HG02870 (cell line): Measurements from ENCODE around the gene PPAT.
"Not testable (repeated sequence)": the region's sequence is repeated elsewhere in the genome, so short reads cannot be mapped to it uniquely, and the experiment has no call there.

Source experiments
- ATAC-seq: cut with Tn5 transposase; IDR thresholded peaks from one replicate; pipeline ENCODE4 v1.9.1; 2021; ENCODE audit warnings: mild to moderate bottlenecking, moderate library complexity; ENCODE audit not compliant: unreplicated experiment

Gene PPAT

DNA sequence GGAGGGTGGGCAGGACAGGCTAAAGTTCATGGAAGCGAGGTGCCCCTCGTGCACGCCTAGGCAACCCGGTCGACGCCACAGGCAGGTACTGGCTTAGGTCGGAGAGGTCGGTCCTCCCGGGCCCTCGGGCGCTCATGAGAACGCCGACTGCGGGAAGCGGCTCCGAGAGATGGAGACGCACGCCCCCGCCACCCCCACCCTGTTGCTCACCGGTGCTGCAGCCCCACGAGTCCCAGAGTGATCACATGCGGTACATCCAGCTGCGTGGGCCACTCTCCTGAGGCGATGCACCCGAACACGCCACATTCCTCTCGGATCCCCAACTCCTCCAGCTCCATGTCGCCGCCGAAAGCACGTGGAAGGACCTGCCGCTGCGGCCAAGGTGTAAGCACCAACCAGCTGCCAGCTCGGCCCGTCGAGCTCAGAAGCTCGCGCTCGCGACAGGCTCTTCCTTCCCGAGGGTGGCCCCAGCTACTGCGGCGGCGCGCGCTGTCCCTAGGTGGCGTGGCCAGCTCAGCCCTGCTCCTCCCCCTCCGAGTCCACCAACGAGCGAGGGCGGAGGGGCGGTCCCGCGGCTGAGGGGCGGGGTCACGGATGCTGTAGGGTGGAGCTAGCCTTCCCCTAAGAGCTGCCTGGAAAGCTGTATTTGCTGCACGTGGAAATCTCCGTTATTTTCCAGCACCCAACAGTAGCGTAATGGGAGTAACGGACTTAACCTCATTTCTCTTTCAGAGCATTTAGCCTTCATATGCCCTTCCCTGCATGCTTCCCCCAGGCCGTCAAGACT is at the start of gene PPAT:
PPAT (minus strand) TSS at position 476 of the 787 bp plus-strand sequence; CDS start at position 338, 138 bp downstream.
- peak; percentile 76 for ATAC-seq

DNA sequence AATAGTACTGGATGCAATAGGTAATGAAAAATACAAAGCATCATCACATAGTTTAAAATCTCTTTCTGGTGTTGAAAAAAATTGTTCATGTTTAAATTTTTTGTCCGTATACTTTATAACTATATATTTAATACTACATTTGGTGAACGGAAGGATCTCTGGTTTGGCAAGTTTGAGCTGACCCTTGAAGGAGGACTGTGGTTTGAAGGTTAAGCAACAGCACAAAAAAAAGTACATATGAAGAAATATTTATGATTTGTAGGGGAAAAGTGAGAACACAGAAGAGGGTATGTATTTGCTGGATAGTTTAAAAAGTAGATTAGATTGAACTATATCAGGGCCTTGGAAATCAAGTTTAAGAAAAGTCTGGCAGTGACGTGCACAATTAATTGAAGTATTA is 45.3 kb upstream of the PPAT start:
- no peak for ATAC-seq

DNA sequence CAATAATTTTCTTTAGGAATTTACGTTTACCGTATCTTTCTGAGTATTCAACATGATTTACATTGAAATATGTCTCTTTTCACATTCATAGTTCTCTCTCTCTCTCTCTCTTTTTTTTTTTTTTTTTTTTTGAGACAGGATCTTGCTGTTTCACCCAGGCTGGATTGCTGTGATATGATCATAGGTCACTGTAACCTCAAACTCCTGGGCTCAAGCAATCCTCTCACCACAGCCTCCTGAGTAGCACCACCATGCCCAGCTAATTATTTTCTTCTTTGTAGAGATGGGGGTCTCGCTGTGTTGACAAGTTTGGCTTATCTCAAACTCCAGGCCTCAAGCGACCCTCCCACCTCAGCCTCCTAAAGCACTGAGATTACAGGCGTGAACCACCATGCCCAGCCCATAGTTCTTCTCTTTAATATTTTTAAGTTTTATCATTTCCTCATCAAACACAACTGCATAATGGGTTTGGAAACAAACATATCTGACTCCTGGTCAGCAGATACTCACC is 41.8 kb upstream of the PPAT start:
- no peak for ATAC-seq

DNA sequence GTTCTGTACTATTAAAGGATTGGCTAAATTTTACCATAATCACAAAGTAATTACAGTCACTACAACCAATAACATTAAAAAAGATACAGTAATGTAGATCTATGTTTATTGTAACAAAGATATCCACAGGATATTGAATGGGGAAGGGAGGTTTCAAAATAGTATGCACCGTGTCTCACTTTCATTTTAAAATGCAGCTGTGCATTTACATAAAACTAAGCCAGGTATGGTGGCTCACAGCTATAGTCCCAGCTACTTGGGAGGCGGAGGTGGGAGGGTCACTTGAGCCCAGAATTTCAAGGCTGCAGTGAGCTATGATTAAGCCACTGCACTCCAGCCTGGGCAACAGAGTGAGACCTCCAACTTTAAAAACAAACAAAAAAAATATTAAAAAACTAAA is 40.5 kb upstream of the PPAT start:
- ATAC-seq: peak; percentile 95

DNA sequence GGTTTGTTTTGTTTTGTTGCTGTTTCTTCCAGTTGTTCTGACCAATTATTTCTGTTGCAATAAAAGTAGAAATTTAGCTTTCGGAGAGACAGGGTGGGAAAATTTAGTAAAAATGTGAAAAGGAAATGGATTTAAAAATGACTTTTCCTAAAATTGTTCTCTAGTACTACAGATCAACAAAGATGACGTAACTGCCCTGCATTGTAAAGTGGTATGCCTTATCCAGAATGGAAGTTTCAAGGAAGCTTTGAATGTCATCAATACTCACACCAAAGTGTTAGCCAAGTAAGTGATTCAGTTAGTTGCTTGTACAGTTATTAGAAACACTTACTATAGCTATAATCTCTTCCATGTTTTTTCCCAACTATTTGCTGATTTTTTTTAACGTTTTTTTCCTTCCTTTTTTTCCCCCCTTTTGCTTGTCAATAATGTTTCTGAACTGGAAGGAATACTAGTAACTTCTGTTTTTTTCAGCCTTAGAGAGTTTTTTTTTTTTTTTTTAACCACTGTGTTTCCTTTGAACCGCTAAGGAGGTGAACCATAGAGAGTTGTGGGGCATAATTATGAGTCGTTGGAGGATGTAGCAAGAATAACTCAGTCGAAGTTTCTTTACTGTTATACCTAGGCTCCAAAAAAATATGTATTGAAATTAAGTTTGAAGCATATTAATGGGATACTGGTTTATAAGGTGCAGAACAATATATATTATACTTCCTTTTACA is 34.2 kb upstream of the PPAT start:
- no peak for ATAC-seq

DNA sequence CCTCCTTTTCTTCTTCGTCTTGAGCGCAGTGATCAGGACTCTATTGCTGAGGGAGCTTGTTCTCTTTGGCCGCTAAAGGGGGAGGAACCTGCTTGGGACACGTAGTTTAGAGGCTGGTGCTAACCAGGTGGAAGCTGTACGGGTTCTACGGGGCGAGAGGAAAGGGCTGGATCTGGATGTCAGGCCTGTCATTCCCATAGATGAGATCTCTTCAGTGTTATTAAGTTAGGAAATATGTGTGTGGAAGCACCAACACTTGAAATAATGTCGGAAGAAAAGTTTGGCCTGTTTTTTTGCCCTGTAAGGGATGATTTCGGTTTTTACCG is 32.6 kb upstream of the PPAT start:
- peak; percentile 48 for ATAC-seq

DNA sequence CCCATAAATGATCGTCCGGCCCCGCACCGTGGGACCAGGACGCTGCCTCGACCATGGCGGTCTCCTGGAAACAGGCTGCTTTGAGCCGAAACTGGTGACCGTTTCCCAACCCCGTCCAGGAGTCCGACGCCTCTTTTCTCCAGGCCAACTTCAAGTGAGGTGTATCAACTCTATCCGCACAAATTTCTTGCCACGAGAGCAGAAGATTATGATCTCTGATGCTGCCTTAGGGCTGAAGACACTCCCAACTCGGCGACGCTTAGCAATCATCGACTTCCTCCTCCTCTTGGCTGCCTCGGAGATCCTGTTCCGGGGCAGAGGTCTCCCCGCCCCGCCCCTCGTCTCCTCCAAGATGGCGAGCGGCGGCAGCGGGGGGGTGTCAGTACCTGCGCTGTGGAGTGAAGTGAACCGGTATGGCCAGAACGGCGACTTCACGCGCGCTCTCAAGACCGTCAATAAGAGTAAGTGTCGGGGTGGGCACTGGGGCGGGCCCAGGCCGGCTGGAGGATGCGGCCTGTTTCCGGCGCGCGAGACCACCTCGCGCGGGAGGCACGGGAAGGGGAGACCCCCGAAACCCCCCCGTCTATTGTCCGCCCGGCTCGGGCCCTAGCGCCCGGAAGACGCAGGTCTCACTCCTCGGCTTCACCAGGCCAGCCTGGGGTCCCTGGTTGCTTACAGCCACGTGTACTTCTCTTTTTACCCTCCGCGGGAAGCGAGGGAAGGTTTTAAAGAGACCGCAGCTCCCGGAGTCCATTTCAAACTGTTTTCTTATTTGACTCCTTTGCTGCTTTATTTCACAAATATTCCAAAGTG is 32.1 kb upstream of the PPAT start, which contains the start of gene SRP72:
SRP72 (plus strand) TSS at position 334 of the 813 bp plus-strand sequence; CDS start at position 353, 19 bp downstream.
- ATAC-seq: peak; percentile 88

DNA sequence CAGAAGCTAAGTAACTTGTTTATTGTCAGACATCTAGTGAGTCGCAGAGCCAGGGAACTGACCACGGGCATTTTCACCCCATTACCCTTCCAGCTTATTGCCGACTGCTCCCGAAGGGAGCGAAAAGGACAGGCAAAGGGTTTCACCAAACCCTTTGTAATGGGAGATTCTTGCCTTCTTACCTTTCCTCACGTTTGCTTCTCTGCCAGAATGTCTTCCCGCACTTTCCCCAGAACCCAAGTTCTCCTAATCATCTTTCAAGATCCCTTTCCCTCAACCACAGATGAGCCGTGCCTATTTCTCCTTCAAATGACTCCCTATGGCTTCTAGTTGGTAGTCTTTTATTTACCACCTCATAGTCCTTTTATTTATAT is 31.5 kb upstream of the PPAT start:
- ATAC-seq: no peak

DNA sequence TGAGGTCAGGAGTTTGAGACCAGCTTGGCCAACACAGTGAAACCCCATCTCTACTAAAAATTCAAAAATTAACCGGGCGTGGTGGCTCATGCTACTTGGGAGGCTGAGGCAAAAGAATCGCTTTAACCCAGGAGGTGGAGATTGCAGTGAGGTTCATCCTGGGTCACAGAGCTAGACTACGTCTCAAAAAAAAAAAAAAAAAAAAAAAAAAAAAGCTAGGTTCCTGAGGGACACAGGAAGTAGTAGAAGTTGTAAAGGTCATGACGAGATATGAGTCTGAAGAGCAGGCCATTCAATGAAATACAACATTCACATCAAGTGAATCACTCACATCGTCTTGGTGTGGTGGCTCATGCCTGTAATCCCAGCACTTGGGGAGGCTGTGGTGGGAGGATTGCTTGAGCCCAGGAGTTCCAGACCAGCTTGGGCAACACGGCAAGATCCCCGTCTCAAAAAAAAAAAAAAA is 30.9 kb upstream of the PPAT start:
- ATAC-seq: not testable (repeated sequence)

DNA sequence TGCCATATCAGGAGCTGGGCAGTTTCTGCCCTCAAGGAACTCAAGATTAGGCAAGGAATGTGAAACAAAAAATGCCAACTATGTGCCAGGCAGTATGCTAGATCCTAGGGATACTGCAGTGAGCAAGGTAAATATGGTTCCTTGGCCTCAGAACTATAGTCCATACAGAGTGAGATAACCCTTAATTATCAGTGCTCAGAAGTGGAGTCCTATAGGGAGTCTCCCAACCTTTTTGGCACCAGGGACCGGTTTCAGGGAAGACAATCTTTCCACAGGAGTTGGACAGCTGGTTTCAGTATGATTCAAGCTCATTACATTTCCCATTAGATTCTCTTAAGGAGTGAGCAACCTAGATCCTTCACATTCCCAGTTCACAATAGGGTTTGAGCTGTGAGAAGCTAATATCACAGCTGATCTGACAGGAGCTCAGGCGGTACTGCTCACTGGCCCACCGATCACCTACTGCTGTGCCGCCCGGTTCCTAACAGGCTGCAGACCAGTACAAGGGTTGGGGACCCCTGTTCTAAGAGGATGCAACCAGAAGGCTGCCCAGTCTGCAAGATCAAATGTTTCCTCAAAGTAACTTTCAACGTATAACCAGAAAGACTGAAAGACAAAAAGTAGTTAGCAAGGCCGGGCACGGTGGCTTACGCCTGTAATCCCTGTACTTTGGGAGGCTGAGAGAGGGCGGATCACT is 30.3 kb upstream of the PPAT start:
- ATAC-seq: no peak

DNA sequence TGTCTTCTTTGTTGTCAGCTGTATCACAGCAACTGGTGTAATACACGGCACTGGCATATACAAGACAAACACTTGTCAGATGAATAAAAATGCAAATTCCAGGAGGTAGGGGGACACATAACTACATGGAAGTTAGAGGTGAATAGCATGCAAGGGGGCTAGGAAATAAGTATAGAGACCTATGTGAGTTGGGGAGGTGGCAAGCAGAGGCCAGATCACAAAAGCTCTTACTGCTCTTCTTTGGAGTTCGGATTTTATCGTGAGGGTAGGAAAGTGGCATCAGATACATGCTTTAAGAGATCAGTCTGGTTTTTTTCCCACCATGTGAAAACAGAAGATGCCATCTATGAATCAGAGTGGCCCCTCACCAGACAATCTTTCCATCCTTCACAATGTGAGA is 29.2 kb upstream of the PPAT start:
- no peak for ATAC-seq

DNA sequence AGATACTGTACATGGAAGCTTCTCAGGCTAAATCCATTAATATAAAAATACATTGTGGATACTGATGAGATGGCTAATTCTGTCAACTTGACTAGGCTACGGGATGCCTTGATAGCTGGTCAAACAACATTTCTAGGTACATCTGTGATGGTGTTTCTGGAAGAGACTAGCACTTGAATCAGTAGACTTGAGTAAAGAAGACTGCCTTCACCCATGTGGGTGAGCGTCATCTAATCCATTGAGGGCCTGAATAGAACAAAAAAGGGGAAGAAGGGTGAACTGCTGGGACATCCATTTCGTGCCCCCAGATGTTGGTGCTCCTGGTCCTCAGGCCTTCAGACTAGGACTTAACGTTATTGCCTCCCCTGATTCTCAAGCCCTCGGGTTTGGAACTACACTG is 28.3 kb upstream of the PPAT start:
- ATAC-seq: no peak

DNA sequence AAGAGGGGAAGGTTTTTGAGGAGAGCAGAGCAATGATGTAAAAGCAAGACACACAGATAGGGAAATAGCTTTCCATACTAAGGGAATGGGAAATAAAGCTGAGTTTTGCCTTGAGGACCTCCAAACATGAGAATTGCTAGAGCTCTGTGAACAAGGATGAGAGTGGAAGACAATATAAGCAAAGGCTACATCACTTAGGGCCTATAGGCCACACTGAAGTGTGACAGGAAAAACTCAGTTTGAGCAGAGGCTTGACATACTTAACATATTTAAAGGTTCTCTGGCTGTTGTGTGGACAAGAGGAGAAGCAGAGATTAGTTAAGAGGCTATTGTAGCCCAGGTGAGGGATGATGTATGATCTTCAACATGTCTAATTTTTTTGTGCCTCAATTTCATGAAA is 26.7 kb upstream of the PPAT start:
- no peak for ATAC-seq

DNA sequence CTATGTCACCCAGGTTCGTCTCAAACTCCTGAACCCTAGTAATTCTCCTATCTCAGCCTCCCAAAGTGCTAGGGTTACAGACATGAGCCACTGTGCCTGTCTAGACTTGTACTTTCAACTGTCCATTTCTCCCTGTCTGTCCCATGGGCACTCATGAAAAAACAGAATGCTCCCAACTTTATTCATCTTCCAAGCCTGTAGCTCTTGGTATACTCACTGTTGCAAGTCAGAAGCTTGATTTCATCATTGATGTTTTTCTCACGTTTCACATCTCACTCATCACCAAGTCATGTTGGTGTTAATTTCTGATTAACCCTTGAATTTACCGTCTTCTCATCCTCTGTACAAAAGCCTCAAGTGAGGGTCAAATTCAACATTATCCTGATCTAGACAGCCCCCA is 24.7 kb upstream of the PPAT start:
- ATAC-seq: no peak

DNA sequence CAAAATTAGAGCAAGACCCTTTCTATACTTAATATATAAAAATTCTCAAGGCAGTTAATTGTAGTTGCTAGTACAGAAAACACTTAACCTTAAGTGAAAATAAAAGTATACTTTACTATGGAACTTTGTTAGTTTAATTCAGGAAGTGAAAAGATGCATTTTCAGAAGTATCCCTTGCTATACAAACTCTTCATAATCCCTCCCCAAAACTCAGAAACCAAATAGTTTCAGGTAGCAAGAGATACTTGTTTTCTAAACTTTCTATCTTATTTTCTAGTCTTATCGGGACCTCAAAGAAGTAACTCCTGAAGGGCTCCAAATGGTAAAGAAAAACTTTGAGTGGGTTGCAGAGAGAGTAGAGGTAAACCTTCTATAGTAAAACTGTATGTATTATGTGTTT is 14.9 kb upstream of the PPAT start:
- no peak for ATAC-seq

DNA sequence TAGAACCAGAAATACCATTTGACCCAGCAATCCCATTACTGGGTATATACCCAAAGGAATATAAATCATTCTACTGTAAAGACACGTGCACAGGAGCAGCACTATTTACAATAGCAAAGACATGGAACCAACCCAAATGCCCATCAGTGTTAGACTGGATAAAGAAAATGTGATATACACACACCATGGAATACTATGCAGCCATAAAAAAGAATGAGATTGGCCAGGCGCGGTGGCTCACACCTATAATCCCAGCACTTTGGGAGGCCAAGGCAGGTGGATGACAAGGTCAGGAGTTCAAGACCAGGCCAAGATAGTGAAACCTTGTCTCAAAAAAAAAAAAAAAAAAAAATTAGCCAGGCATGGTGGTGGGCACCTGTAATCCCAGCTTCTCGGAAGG is 14.1 kb upstream of the PPAT start:
- not testable (repeated sequence) for ATAC-seq

DNA sequence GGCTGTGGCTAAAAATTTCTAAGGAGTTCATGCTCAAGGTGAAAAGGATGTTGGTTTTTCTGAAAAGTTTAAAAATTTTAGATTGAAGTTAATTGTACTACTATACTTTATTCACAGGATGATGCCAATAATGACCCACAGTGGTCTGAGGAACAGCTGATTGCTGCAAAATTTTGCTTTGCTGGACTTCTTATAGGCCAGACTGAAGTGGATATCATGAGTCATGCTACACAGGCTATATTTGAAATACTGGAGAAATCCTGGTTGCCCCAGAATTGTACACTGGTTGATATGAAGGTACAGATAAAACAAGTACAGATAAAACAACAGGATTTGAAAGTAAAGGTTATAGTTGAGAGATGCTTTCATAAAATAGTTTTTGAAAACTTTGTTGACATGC is 12.9 kb upstream of the PPAT start:
- no peak for ATAC-seq

DNA sequence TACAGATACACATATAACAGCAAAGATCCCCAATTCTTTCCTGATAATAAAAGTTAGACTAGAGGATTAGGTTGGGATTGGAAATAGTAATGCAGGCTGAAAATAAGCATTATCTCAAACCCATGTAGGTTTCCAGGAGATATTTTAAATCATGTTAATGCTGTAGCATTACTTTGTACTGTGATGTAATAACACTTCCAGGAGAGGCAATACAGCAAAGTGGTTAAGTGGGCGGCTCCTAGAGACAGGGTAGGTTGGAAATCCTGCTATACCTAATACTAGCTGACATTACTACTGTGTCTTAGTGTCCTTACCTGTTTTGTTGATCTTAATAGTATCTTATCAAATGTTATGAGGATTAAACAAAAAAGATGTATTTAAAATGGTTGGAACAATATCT is 10.3 kb upstream of the PPAT start:
- no peak for ATAC-seq

DNA sequence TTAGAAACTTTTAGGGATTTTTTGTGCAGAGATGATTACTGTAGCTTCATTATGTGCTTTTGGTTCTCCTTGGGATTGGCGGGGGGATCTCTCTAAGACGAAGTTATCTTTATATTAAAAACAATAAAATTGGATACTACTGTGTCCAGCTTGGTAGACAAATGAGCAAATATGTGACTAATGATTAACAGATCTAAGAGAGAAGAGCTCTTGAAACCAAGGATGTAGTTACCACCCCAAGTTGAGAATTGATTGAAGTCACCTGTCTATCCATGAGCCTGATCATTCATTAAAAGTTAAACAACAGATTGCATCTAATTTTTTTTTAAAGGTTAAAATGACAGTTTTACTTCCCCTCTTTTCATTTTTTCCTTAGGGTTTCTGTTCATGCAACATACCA is 9.3 kb upstream of the PPAT start:
- no peak for ATAC-seq

DNA sequence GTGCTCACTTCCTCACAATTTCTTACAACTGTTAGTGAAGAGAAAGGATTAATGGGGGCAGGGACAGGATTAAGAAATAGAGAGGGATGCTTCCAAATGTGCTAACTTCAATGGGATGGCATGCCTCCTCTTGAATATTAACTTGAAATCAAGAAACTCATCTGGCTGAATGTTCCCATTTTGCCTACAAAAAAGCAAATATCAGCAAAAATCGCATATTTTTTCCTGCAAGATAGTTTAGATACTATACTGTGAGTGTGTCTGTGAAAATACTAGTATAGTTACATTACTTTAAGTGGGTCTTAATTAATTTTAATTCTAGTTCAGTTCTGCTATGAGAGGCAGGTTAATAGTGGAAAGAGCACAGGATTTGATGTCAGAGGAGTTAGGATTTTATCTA is 5.6 kb upstream of the PPAT start:
- ATAC-seq: no peak

DNA sequence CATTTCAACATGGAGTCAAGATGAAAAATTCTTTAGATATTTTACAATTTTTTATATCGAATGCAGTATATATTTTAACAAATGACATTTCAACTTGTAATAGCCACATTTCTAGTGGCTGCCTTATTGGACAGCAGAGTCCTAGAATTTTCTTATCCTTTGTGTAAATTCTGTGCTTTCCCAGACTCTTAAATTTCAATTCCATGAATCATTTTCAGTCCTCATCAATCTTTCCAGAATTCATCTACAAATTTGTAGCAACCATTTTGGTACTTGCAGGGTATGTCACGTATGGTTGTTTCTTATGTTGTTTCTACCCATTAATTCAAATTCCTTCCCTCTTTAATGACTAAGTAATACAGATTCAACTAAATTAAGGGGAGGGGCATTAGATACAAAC is 3.4 kb upstream of the PPAT start:
- no peak for ATAC-seq
